Activated CD8-positive, alpha-beta T cell treated with anti-CD3 and anti-CD28 coated beads, Interleukin-2, amount 10 ng/mL, durations not matched to agents 7 days and 5 days (primary cell): ENCODE results near the gene DNHD1. TPM values are rescaled to one million over a fixed set of nuclear protein-coding genes. Genes with fewer than 3 reads are reported as not detected.
A peak's percentile ranks its signal among the peaks of the same experiment; 100 is the strongest.

Source experiments
- ATAC-seq: fragments of 150-1000 bp; cut with Tn5 transposase; one replicate; pipeline ENCODE4 v1.10.0; 2021; ENCODE audit warnings: moderate library complexity
- CTCF ChIA-PET: fragments of 350-600 bp; sonication (Branson Sonifier 250); formaldehyde crosslinking; loops from one replicate; lab custom pipeline; 2021; ENCODE audit warnings: antibody characterized with exemption; lab: Charles Lee
- POLR2A ChIA-PET: fragments of 350-600 bp; sonication (Branson Sonifier 250); formaldehyde crosslinking; loops from one replicate; lab custom pipeline; 2021; ENCODE audit warnings: antibody characterized with exemption; lab: Charles Lee
- DNase-seq: peaks from one replicate; pipeline ENCODE4 v3.0.0-alpha.2; 2020
- H3K27ac Mint-ChIP-seq: one replicate; pipeline ENCODE4 v1.8.0; 2021; ENCODE audit warnings: mild to moderate bottlenecking, mixed read lengths
- H3K27me3 Mint-ChIP-seq: one replicate; pipeline ENCODE4 v1.8.0; 2021; ENCODE audit warnings: low read depth, mixed read lengths
- H3K36me3 Mint-ChIP-seq: one replicate; pipeline ENCODE4 v1.8.0; 2021; ENCODE audit warnings: low read depth, mixed read lengths
- H3K4me1 Mint-ChIP-seq: one replicate; pipeline ENCODE4 v1.8.0; 2021; ENCODE audit warnings: low read depth, mixed read lengths
- H3K4me3 Mint-ChIP-seq: one replicate; pipeline ENCODE4 v1.8.0; 2021; ENCODE audit warnings: mild to moderate bottlenecking, mixed read lengths
- H3K9me3 Mint-ChIP-seq: one replicate; pipeline ENCODE4 v1.8.0; 2022; ENCODE audit warnings: mixed read lengths; ENCODE audit not compliant: insufficient read depth
- total RNA-seq, 2 experiments: library from RNA; stranded (reverse); gene quantifications; one replicate each; pipeline ENCODE4 v1.2.3, GENCODE V29; 2021

DNHD1 gene
- total RNA-seq, 2 experiments from 2014 or later = 17.8 to 18.5 TPM

GRCh38 chr11:6612213-6613041, 115.3 kb downstream of the DNHD1 start, which contains the start of gene TAF10:
TAF10 (minus strand) TSS chr11:6612216; CDS start chr11:6612189, 27 bp downstream.
- CTCF ChIA-PET = interaction anchor here (0.6 to 5.1 kb wide), 24 partner anchors 8 to 234 kb away, joined by 3 to 56 read pairs (median 4); partner anchors contain the start of genes ILK, MRPL17 and RRP8

GRCh38 chr11:6613496-6613895, 116.4 kb downstream of the DNHD1 start:
- peaks cover 31% of the 10 kb centered on the region for H3K4me1 Mint-ChIP-seq
- H3K36me3 Mint-ChIP-seq = peaks cover 53% of the 10 kb centered on the region
- no peak overlapping the region for H3K4me3 Mint-ChIP-seq
- H3K9me3 Mint-ChIP-seq = no peaks in the 10 kb centered on the region
- H3K27me3 Mint-ChIP-seq = no peaks in the 10 kb centered on the region
- no peak for ATAC-seq
- DNase-seq = no peak
- CTCF ChIA-PET = interaction anchor here (1.0 to 5.1 kb wide), 12 partner anchors 9 to 235 kb away, joined by 3 to 56 read pairs (median 12); partner anchors contain the start of gene MRPL17
- no peak overlapping the region for H3K27ac Mint-ChIP-seq
- POLR2A ChIA-PET = interaction anchor here (1.3 to 2.2 kb wide), 4 partner anchors 10 to 69 kb away, joined by 3 to 14 read pairs (median 6); partner anchors contain the start of genes ILK and RRP8

More at GRCh38 chr11:6612213-6613041, 115.3 kb downstream of the DNHD1 start, which contains the start of gene TAF10:
- Mint-ChIP-seq H3K4me3 (peak within 1 kb of the TSS; percentile 89), H3K9me3 (no peaks in the 10 kb centered on the region), H3K27ac (peak within 1 kb of the TSS; percentile 92), H3K36me3 (peaks cover 63% of the 10 kb centered on the region), H3K4me1 (peaks cover 42% of the 10 kb centered on the region), H3K27me3 (no peaks in the 10 kb centered on the region)
- ATAC-seq (peak; percentile 95), DNase-seq (peak; percentile 98)
- POLR2A ChIA-PET = interaction anchor here (0.7 to 2.2 kb wide), 18 partner anchors 8 to 222 kb away, joined by 3 to 14 read pairs (median 4); partner anchors contain the start of genes ILK, MRPL17, RRP8 and SMPD1

DNA sequence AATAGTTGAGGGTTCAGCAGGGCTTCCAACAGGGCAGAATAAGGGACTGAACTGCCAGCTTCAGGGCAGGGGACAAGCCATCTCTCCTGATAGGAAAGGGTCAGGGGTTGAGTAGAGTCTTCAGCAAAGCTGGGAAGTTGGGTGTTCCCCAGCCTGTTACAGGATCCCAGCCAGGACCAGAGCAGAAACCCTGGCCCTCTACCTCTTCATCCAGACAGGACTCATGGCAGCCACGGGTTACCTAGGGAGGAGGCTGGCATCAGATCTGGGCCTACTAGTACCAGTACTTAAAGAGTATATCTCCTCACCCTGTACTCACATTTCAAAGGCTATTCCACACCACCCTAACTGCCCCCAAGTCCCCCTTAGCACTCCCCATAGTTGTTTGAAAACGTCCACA, 117.4 kb downstream of the DNHD1 start:
- ChIA-PET CTCF (interaction anchor here (0.7 to 5.1 kb wide), 2 partner anchors 68 to 83 kb away, joined by 3 to 56 read pairs; partner anchors contain the start of gene MRPL17), POLR2A (interaction anchor here (0.6 kb wide), 1 partner anchor 36 kb away, joined by 3 read pairs; no protein-coding TSS in a partner anchor)
- H3K4me1 Mint-ChIP-seq = peaks cover 22% of the 10 kb centered on the region
- no peak overlapping the region for H3K4me3 Mint-ChIP-seq
- ATAC-seq (no peak), DNase-seq (no peak)
- H3K36me3 Mint-ChIP-seq = peaks cover 43% of the 10 kb centered on the region
- no peak overlapping the region for H3K27ac Mint-ChIP-seq
- no peaks in the 10 kb centered on the region for H3K9me3 Mint-ChIP-seq
- H3K27me3 Mint-ChIP-seq = no peaks in the 10 kb centered on the region

- H3K27me3 Mint-ChIP-seq = no peaks in the 10 kb centered on the region
- no peaks in the 10 kb centered on the region for H3K9me3 Mint-ChIP-seq
- POLR2A ChIA-PET = no interaction called here
- peaks cover 37% of the 10 kb centered on the region for H3K36me3 Mint-ChIP-seq
- peaks cover 16% of the 10 kb centered on the region for H3K4me1 Mint-ChIP-seq
- no peak overlapping the region for H3K27ac Mint-ChIP-seq
- no peak overlapping the region for H3K4me3 Mint-ChIP-seq
- DNase-seq = no peak
- CTCF ChIA-PET = interaction anchor here (1.1 to 5.1 kb wide), 2 partner anchors 8 to 67 kb away, joined by 3 to 56 read pairs; partner anchors contain the start of gene MRPL17
- no peak for ATAC-seq
These were observed 118.0 kb downstream of the DNHD1 start for GRCh38 chr11:6615046-6615445.

- no peak overlapping the region for H3K27ac Mint-ChIP-seq
- H3K4me3 Mint-ChIP-seq = no peak overlapping the region
- no peaks in the 10 kb centered on the region for H3K9me3 Mint-ChIP-seq
- ChIA-PET POLR2A (no interaction called here), CTCF (interaction anchor here (1.1 to 1.2 kb wide), 2 partner anchors 9 to 11 kb away, joined by 3 to 4 read pairs; no protein-coding TSS in a partner anchor)
- ATAC-seq (no peak), DNase-seq (no peak)
- H3K4me1 Mint-ChIP-seq = peaks cover 6% of the 10 kb centered on the region
- no peaks in the 10 kb centered on the region for H3K27me3 Mint-ChIP-seq
- peaks cover 27% of the 10 kb centered on the region for H3K36me3 Mint-ChIP-seq
These were observed 119.0 kb downstream of the DNHD1 start for GRCh38 chr11:6615882-6616585.

DNA sequence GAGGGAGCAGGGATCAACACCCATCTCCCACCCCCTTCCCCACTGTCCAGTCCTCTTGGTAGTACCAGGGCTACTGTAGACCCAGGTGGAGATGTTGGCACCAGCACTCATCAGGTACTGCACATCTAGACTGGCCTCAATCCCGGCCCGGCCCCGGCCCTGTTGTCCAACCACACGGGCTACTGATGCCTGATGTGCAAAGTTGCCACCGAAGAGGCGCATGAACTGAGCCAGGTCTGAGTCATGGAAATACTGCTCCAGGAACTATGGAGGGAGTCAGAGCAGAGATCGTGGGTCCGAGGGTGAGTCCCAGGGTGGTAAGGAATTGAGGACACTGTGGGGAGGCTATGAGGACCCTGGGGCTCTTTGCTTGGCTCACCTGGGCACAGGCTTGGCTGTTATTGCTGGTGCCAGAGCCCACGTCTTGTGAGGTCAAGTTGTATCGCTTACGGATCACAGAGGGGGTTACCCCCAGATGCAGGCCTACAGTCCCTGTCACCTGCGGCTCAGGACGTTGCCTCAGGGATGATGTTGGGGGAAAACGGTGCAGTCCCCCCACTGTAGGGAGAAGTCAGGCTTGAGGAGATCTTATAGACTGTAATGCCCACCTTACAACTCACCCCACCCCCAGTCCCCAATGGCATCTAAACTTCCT, 119.6 kb downstream of the DNHD1 start:
- ChIA-PET CTCF (interaction anchor here (1.2 to 6.5 kb wide), 2 partner anchors 12 to 66 kb away, joined by 4 to 93 read pairs; partner anchors contain the start of gene MRPL17), POLR2A (interaction anchor here (2.8 to 5.1 kb wide), 3 partner anchors 11 to 66 kb away, joined by 16 to 27 read pairs (median 21); partner anchors contain the start of genes ILK, MRPL17 and RRP8)
- H3K27me3 Mint-ChIP-seq = no peaks in the 10 kb centered on the region
- H3K27ac Mint-ChIP-seq = no peak overlapping the region
- peaks cover 21% of the 10 kb centered on the region for H3K36me3 Mint-ChIP-seq
- DNase-seq (no peak), ATAC-seq (no peak)
- no peaks in the 10 kb centered on the region for H3K9me3 Mint-ChIP-seq
- peaks cover 2% of the 10 kb centered on the region for H3K4me1 Mint-ChIP-seq
- H3K4me3 Mint-ChIP-seq = no peak overlapping the region

- H3K27ac Mint-ChIP-seq = peak overlapping the region; percentile 5
- no peaks in the 10 kb centered on the region for H3K9me3 Mint-ChIP-seq
- H3K4me3 Mint-ChIP-seq = no peak overlapping the region
- peaks cover 2% of the 10 kb centered on the region for H3K4me1 Mint-ChIP-seq
- H3K27me3 Mint-ChIP-seq = no peaks in the 10 kb centered on the region
- ChIA-PET CTCF (interaction anchor here (1.0 to 6.5 kb wide), 10 partner anchors 10 to 238 kb away, joined by 3 to 93 read pairs (median 10); partner anchors contain the start of genes ILK, MRPL17 and RRP8), POLR2A (interaction anchor here (0.6 to 5.1 kb wide), 9 partner anchors 9 to 136 kb away, joined by 3 to 27 read pairs (median 10); partner anchors contain the start of genes ARFIP2, ILK, MRPL17 and RRP8)
- no peak for ATAC-seq
- peaks cover 21% of the 10 kb centered on the region for H3K36me3 Mint-ChIP-seq
- no peak for DNase-seq
These were observed 120.3 kb downstream of the DNHD1 start for GRCh38 chr11:6617315-6617781.

DNA sequence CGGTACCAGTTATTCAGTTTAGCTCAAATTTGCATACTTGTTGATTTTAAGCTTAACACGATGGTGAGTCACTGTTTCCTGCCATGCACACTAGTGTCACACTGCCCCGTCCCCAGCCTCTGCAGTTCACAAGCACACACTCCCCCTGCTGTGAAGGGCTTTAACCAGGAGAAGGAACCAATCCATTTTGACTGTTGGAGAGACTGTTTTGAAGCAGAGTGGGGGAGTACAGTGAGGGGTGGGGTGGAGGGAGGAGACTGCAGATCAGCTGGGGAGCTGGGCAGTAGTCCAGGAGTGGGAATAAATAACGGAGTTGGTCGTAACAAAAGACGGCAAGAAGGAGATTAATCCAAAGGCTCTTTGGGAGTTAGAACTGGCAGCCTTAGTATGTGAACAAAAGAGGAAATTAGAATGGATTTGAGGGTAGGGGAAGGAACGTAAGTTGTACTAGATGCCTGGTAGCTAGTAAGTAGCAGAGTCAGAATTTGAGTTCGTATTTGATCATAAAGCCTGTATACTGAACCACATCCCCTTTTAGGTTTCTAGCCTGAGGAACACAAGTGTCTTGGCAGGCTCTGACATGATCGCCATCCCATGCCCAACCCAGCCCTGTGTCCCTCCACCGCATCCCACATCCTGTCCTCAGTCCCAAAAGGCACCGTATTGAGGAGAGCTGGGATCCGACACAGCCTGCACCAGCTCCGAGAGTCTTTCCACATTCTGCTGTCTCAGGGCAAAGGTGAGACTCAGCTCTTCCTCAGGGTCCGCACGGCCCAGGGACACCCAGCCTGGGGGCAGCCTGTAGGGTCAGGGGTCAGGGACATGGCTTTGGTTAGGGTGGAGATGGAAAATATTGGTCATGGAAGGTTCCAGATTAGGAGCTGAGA, 121.3 kb downstream of the DNHD1 start:
- H3K4me1 Mint-ChIP-seq = peaks cover 2% of the 10 kb centered on the region
- no peaks in the 10 kb centered on the region for H3K9me3 Mint-ChIP-seq
- H3K27ac Mint-ChIP-seq = no peak overlapping the region
- no peak overlapping the region for H3K4me3 Mint-ChIP-seq
- peak; percentile 37 for ATAC-seq
- POLR2A ChIA-PET = interaction anchor here (0.6 to 5.1 kb wide), 15 partner anchors 8 to 137 kb away, joined by 3 to 27 read pairs (median 4); partner anchors contain the start of genes ARFIP2, ILK, MRPL17 and RRP8
- CTCF ChIA-PET = interaction anchor here (0.6 to 6.5 kb wide), 22 partner anchors 9 to 239 kb away, joined by 3 to 93 read pairs (median 5); partner anchors contain the start of genes ILK, MRPL17 and RRP8
- H3K36me3 Mint-ChIP-seq = peaks cover 21% of the 10 kb centered on the region
- H3K27me3 Mint-ChIP-seq = no peaks in the 10 kb centered on the region
- peak; percentile 70 for DNase-seq

DNA sequence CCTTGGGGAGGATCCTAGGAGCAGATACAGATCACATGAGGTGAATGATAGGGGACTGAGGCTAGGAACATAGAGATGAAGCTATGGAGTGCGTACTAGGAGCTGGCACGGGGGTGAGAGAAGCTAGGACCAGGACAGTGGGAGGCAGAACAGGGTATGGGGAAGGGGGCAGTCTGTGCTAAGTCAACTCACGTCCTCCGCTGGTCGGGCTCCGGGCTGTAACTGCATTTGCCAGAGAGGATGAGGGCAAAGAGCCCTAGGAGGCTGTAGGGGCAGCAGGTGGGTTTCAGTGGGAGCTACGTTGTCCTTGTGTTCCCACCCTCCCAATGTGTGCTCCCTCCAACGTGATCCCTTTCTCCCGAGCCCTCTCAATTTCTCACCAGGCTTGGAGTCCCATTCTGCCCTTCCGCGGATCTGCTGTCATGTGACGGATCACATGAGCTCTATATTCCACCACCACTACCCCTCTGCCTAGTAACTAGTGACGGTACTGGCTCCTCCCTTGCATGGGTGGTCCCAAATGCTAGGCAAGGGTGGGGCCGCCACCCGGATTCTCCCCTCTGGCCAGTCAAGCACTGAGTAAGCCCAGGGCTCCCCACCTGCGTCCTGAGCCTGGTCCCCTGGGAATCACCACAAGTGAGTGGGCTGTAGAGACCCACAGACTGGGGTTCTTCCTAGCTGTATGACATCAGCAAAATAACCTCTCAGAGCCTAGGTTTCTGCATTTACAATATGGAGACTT, 122.1 kb downstream of the DNHD1 start, which contains the start of gene TPP1:
Gene TPP1, minus strand, starts transcription at position 419 of the 742 bp plus-strand sequence. Its CDS starts 22 bp downstream, at position 397.
- ChIA-PET CTCF (interaction anchor here (0.6 to 6.5 kb wide), 22 partner anchors 8 to 240 kb away, joined by 3 to 93 read pairs (median 5); partner anchors contain the start of genes ILK, MRPL17 and RRP8), POLR2A (interaction anchor here (0.8 to 5.1 kb wide), 11 partner anchors 8 to 137 kb away, joined by 3 to 27 read pairs (median 6); partner anchors contain the start of genes ILK, MRPL17 and RRP8)
- Mint-ChIP-seq H3K36me3 (peaks cover 21% of the 10 kb centered on the region), H3K27ac (no peak within 1 kb of the TSS), H3K4me3 (no peak within 1 kb of the TSS), H3K27me3 (no peaks in the 10 kb centered on the region), H3K4me1 (peaks cover 2% of the 10 kb centered on the region), H3K9me3 (no peaks in the 10 kb centered on the region)
- ATAC-seq (peak; percentile 96), DNase-seq (peak; percentile 95)
